Measurements from ENCODE around the gene CYB561D2. TPM values are rescaled to one million over a fixed set of nuclear protein-coding genes. Genes with fewer than 3 reads are reported as not detected.
A peak's percentile ranks its signal among the peaks of the same experiment; 100 is the strongest.

Gene CYB561D2
- total RNA-seq, 1 donor from 2014 or later, result 11.0 TPM

- FAIRE-seq, result no peak
- DNase-seq (ENCODE audit: low spot score in 2 of 2), result no peak
Measured at GRCh38 chr3:50323092-50323600, 27.5 kb upstream of the CYB561D2 start.

- FAIRE-seq, result no peak
- no peak for DNase-seq (ENCODE audit: low spot score in 2 of 2)
Measured at GRCh38 chr3:50323614-50324199, 27.0 kb upstream of the CYB561D2 start.

GRCh38 chr3:50324351-50325112 lies 26.1 kb upstream of the CYB561D2 start:
- peak; percentile 79 for DNase-seq (ENCODE audit: low spot score in 2 of 2)
- no peak for FAIRE-seq

- DNase-seq (ENCODE audit: low spot score in 2 of 2) (no peak), FAIRE-seq (no peak)
Measured at GRCh38 chr3:50325113-50325480, 25.6 kb upstream of the CYB561D2 start.

- DNase-seq (ENCODE audit: low spot score in 2 of 2), result no peak
- no peak for FAIRE-seq
Measured at GRCh38 chr3:50325497-50326181, 25.0 kb upstream of the CYB561D2 start.

GRCh38 chr3:50326182-50326541 lies 24.5 kb upstream of the CYB561D2 start:
- no peak for FAIRE-seq
- DNase-seq (ENCODE audit: low spot score in 2 of 2), result no peak

- no peak for FAIRE-seq
Measured at GRCh38 chr3:50327129-50327528, 23.5 kb upstream of the CYB561D2 start.

GRCh38 chr3:50327943-50328691 lies 22.5 kb upstream of the CYB561D2 start, which contains the start of gene TUSC2:
Gene TUSC2, minus strand, starts transcription at chr3:50328223. Its CDS starts 124 bp downstream, at chr3:50328099.
- peak; percentile 95 to 97 for DNase-seq (ENCODE audit: low spot score in 2 of 2)
- FAIRE-seq, result peak; percentile 77

More at GRCh38 chr3:50327129-50327528, 23.5 kb upstream of the CYB561D2 start:
- DNase-seq (ENCODE audit: low spot score in 2 of 2), result no peak

- DNase-seq (ENCODE audit: low spot score in 2 of 2), result no peak
- FAIRE-seq, result no peak
Measured at GRCh38 chr3:50330330-50330729, 20.3 kb upstream of the CYB561D2 start.

GRCh38 chr3:50331364-50331907 lies 19.2 kb upstream of the CYB561D2 start:
- DNase-seq (ENCODE audit: low spot score in 2 of 2), result no peak
- no peak for FAIRE-seq

GRCh38 chr3:50333744-50334328 lies 16.8 kb upstream of the CYB561D2 start:
- FAIRE-seq (no peak), DNase-seq (ENCODE audit: low spot score in 2 of 2) (peak in 1 of 2 donors; percentile 54)

GRCh38 chr3:50334339-50335075 lies 16.2 kb upstream of the CYB561D2 start:
- FAIRE-seq (no peak), DNase-seq (ENCODE audit: low spot score in 2 of 2) (no peak)

GRCh38 chr3:50336452-50337174 lies 14.0 kb upstream of the CYB561D2 start:
- DNase-seq (ENCODE audit: low spot score in 2 of 2) (no peak), FAIRE-seq (no peak)

- DNase-seq (ENCODE audit: low spot score in 2 of 2), result peak; percentile 99 to 100
- no peak for FAIRE-seq
Measured at GRCh38 chr3:50337175-50337861, 13.3 kb upstream of the CYB561D2 start.

- no peak for FAIRE-seq
Measured at GRCh38 chr3:50338965-50339364, 11.7 kb upstream of the CYB561D2 start.

GRCh38 chr3:50339485-50340146 lies 11.0 kb upstream of the CYB561D2 start:
- FAIRE-seq, result no peak
- DNase-seq (ENCODE audit: low spot score in 2 of 2), result no peak

More at GRCh38 chr3:50338965-50339364, 11.7 kb upstream of the CYB561D2 start:
- no peak for DNase-seq (ENCODE audit: low spot score in 2 of 2)

- FAIRE-seq, result no peak
- no peak for DNase-seq (ENCODE audit: low spot score in 2 of 2)
Measured at GRCh38 chr3:50340147-50340447, 10.6 kb upstream of the CYB561D2 start.
